ENCODE data around the gene PCCA.
"Not testable (repeated sequence)": the region's sequence is repeated elsewhere in the genome, so short reads cannot be mapped to it uniquely, and the experiment has no call there.

Gene PCCA

GRCh38 chr13:100182900-100183490 is 94.1 kb downstream of the PCCA start:
- in situ Hi-C loops (cut with MboI; ENCODE audit: low sequenced_read_pairs) = loop anchor here (25.0 kb wide), 1 partner anchor 521 kb away; no protein-coding TSS in a partner anchor

GRCh38 chr13:100184095-100184494 is 95.2 kb downstream of the PCCA start:
- in situ Hi-C loops (cut with MboI; ENCODE audit: low sequenced_read_pairs) = loop anchor here (25.0 kb wide), 1 partner anchor 522 kb away; no protein-coding TSS in a partner anchor

- in situ Hi-C loops (cut with MboI; ENCODE audit: low sequenced_read_pairs) = loop anchor here (25.0 kb wide), 1 partner anchor 533 kb away; no protein-coding TSS in a partner anchor
These were observed 106.7 kb downstream of the PCCA start for GRCh38 chr13:100195568-100195967.

- in situ Hi-C loops (cut with MboI; ENCODE audit: low sequenced_read_pairs) = loop anchor here (25.0 kb wide), 1 partner anchor 534 kb away; no protein-coding TSS in a partner anchor
These were observed 107.5 kb downstream of the PCCA start for GRCh38 chr13:100196375-100196774.

GRCh38 chr13:100197116-100197515 is 108.2 kb downstream of the PCCA start:
- in situ Hi-C loops (cut with MboI; ENCODE audit: low sequenced_read_pairs) = loop anchor here (25.0 kb wide), 1 partner anchor 535 kb away; no protein-coding TSS in a partner anchor

GRCh38 chr13:100197591-100198365 is 108.9 kb downstream of the PCCA start:
- in situ Hi-C loops (cut with MboI; ENCODE audit: low sequenced_read_pairs) = loop anchor here (25.0 kb wide), 1 partner anchor 535 kb away; no protein-coding TSS in a partner anchor

- in situ Hi-C loops (cut with MboI; ENCODE audit: low sequenced_read_pairs) = no loop called here
These were observed 114.9 kb downstream of the PCCA start for GRCh38 chr13:100203696-100204367.

- in situ Hi-C loops (cut with MboI; ENCODE audit: low sequenced_read_pairs) = no loop called here
These were observed 119.1 kb downstream of the PCCA start for GRCh38 chr13:100208002-100208401.

GRCh38 chr13:100208626-100209025 is 119.7 kb downstream of the PCCA start:
- in situ Hi-C loops (cut with MboI; ENCODE audit: low sequenced_read_pairs) = no loop called here

GRCh38 chr13:100209857-100210825 is 121.2 kb downstream of the PCCA start:
- in situ Hi-C loops (cut with MboI; ENCODE audit: low sequenced_read_pairs) = no loop called here

- in situ Hi-C loops (cut with MboI; ENCODE audit: low sequenced_read_pairs) = no loop called here
These were observed 122.3 kb downstream of the PCCA start for GRCh38 chr13:100211016-100211710.

- in situ Hi-C loops (cut with MboI; ENCODE audit: low sequenced_read_pairs) = no loop called here
These were observed 124.1 kb downstream of the PCCA start for GRCh38 chr13:100212904-100213553.

GRCh38 chr13:100213576-100213975 is 124.7 kb downstream of the PCCA start:
- in situ Hi-C loops (cut with MboI; ENCODE audit: low sequenced_read_pairs) = no loop called here

GRCh38 chr13:100214886-100215285 is 126.0 kb downstream of the PCCA start:
- in situ Hi-C loops (cut with MboI; ENCODE audit: low sequenced_read_pairs) = no loop called here

GRCh38 chr13:100221166-100221565 is 132.3 kb downstream of the PCCA start:
- in situ Hi-C loops (cut with MboI; ENCODE audit: low sequenced_read_pairs) = no loop called here

GRCh38 chr13:100223966-100224530 is 135.2 kb downstream of the PCCA start:
- in situ Hi-C loops (cut with MboI; ENCODE audit: low sequenced_read_pairs) = not testable (repeated sequence)

GRCh38 chr13:100229603-100230002 is 140.7 kb downstream of the PCCA start:
- in situ Hi-C loops (cut with MboI; ENCODE audit: low sequenced_read_pairs) = loop anchor here (25.0 kb wide), 2 partner anchors 317 to 767 kb away; no protein-coding TSS in a partner anchor

- in situ Hi-C loops (cut with MboI; ENCODE audit: low sequenced_read_pairs) = loop anchor here (25.0 kb wide), 2 partner anchors 318 to 768 kb away; no protein-coding TSS in a partner anchor
These were observed 141.9 kb downstream of the PCCA start for GRCh38 chr13:100230769-100231149.

GRCh38 chr13:100231176-100231575 is 142.3 kb downstream of the PCCA start:
- in situ Hi-C loops (cut with MboI; ENCODE audit: low sequenced_read_pairs) = loop anchor here (25.0 kb wide), 2 partner anchors 319 to 769 kb away; no protein-coding TSS in a partner anchor
